Right renal pelvis (tissue), 4 donors: ENCODE data around the gene SLC13A1. TPM values are rescaled to one million over a fixed set of nuclear protein-coding genes. Genes with fewer than 3 reads are reported as not detected.
A peak's percentile ranks its signal among the peaks of the same experiment; 100 is the strongest.
"Not testable (repeated sequence)": the region's sequence is repeated elsewhere in the genome, so short reads cannot be mapped to it uniquely, and the experiment has no call there.

ENCODE experiments used
- DNase-seq, 4 donors: peaks; one replicate each; pipeline ENCODE4 v3.0.0-alpha.2; 2013; ENCODE audit warnings: low read depth in 4 of 4, low spot score in 3 of 4, missing footprints in 1 of 4
- polyA plus RNA-seq, 4 donors: library from polyadenylated mRNA; unstranded; fragments of 120-200 nt; gene quantifications; one replicate each; pipeline ENCODE4 v1.2.1, GENCODE V29; 2013; ENCODE audit not compliant: insufficient read length in 4 of 4

SLC13A1 gene
- polyA plus RNA-seq, 4 donors, result 17.3 to 29.7 (median 20.8) TPM

GRCh38 chr7:123133924-123134323 is 65.8 kb downstream of the SLC13A1 start:
- DNase-seq, result no peak

DNA sequence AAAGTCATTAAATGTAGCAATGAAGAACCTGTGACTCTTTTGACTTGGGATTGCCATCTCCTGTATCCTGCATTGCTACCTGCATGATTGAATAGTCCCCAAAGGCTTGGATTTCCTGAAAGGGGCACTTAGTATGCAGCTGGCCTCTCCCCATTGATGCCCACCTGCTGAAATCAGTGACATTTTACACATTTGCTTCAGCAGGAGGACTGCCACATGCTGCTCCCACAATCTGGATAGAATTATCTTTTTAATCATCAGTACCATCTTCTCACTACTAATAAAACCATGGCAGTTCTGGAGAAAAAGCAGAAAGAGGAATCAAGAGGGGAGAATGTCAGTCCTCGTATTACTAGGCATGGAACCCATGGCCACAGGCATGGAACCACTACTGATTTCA is 67.8 kb downstream of the SLC13A1 start:
- no peak for DNase-seq

- no peak for DNase-seq
Measured at GRCh38 chr7:123131556-123131955, 68.2 kb downstream of the SLC13A1 start.

DNA sequence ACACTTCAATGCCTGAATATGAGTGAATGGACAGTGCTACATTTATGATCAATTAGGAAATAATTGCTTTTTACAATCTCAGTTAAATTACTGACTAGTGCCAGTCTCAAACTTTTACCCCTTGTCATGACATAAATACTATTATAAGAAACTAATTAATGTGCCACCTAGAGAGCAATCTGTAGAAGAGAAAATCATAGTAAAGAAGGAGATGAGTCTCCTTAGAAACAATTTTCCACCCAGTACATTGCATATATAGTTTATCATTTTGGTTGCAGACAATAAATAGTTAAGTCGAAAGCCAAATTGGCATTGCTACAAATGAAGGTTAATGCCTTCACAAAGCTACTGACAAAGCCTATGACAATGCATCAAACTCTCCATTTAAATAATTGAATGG is 68.6 kb downstream of the SLC13A1 start:
- DNase-seq, result no peak

DNA sequence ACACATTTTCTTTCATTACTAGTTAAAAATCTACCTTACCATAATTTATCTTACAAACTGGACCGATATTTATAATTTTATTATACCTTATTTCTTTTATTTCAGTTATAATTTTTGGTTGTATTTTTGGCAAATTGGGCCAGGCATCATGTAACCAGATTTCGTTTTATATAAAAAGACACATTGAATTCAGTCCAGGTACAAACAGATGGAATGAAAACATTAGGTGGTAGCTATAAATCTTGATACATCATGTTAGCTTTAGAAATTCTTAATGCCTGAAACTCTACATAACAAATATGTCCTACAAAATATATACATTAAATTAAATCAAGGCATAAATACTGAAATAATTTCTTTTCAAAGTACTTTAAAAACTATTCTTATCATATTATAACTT is 73.1 kb downstream of the SLC13A1 start:
- no peak for DNase-seq

GRCh38 chr7:123126171-123126570 is 73.6 kb downstream of the SLC13A1 start:
- DNase-seq, result no peak

DNA sequence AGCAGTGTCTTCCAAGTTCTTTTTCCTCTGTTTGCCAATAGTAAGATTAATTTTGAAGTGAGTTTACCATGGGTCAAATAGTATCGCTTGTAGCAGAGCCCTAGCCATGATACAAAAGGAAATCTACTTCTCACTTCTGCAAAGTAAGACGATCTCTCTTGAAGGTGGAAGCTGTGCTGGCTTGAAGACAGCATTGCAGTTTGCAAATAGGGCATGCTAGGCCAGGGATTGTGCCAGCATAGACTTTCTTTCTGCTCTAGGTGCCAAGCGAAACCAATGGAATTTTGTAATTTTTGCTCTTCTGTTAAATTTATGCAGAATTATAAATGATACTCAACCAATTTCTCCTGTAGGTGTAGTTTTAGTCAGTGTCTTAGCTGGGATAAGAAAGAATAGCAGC is 74.5 kb downstream of the SLC13A1 start:
- DNase-seq, result no peak

DNA sequence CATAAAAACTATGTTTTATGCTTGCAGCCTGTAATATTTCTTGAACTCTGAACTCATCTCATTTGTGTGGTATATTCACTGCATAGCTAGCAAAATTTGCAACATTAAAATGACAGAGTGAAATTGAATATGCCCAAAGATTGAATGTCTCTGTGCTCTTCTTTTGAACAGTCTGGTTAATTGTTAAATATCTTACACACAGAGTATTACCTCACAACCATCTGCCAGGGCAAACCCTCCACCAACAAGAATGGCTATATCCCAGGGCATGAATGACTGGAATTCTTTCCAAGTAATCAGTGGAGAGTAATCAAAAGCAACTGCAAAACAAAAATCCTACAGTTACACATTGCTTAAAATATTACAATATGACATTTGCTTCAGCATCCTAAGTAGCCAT is 76.9 kb downstream of the SLC13A1 start:
- no peak for DNase-seq

- no peak for DNase-seq
Measured at GRCh38 chr7:123120286-123120685, 79.5 kb downstream of the SLC13A1 start.

DNA sequence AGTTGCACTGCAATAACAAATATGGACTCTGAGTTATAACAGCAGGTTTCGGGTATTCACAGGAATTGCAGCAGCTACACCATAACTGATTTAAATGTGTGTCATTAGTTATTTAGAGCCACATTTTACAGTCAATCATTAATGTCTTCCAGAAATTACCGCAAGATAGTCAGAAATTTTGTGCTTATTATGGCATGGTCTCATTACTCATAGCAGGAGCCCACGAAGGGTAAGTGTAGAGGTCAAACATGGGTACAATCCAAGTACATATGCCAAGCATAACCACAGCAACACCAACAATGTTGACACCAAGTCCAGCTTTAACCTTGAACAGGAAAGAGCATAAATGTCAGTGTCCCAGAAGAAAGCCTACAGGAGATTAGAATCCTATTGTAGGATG is 84.4 kb downstream of the SLC13A1 start:
- DNase-seq, result no peak

DNA sequence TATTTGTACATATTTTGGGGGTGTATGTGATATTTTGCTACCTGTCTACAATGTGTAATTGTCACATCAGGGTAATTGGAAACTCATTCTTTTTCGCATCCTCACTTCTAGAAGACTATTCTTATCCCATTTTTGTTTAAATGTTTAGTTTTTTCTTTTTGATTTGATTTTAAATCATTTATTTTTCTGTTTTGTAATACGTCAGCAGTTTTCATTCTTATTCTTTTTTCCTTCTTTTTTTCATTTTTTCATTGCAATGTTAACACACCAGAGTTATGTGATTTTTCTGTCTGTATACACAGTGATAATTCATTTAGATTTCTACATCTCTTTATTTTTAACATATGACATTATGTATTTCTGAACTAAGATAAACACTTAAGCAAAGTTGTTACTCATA is 85.5 kb downstream of the SLC13A1 start:
- DNase-seq, result no peak

DNA sequence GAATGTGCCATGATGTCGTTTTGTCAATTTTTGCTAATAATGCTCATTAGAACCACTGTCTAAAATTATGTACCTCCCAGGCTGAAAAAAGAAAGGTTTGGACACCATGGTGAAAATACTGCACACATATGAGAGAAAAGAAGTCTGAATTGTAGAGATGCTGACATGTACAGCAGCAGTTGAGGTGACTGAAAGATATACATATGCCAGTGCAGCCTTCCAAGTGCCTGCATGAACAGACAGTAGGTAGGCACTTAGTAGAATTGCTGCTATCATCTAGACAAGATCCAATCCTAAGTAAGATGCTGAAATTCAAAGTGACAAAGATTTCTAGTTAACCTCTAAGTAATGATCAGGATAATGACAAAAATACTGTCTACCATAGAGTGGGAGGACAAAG is 86.9 kb downstream of the SLC13A1 start:
- no peak for DNase-seq

DNA sequence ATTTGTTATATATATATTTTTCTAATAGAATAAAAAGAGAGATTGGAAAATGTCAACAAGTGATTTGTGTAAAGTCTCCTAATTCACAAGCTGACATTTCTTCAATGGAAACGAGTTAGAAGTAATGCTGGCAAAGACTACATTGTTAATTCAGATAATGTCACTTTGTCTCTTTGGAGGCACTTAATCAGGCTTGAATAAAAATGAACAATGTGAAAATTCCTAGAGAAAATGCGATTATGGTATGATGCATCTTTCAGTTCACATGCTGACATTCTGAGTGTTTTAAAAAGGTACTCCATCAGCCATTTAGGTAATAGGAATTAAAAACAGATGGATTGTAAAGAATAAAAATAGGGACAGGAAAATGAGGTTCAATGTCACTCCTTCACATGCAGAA is 100.1 kb downstream of the SLC13A1 start:
- DNase-seq, result no peak

DNA sequence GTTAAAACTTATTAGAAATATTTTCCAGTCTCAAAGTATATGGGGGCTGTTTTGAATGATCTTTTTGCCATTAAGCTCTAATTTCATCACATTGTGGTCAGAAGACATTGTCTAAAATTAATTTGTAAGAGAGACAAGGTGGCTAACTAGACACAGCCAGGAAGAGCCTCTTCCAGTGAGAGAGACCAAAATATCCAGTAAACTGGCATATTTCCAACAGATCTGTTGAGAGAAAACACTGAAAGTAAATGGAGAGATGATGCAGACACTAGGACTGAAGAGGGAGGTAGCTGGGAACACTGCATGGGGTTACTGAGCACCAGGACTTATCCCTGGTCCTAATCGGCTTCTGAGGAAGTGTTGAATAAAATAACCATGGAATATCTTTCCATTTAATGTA is 102.8 kb downstream of the SLC13A1 start:
- DNase-seq, result no peak

- no peak for DNase-seq
Measured at GRCh38 chr7:123096434-123096833, 103.3 kb downstream of the SLC13A1 start.

GRCh38 chr7:123090456-123090855 is 109.3 kb downstream of the SLC13A1 start:
- no peak for DNase-seq

DNA sequence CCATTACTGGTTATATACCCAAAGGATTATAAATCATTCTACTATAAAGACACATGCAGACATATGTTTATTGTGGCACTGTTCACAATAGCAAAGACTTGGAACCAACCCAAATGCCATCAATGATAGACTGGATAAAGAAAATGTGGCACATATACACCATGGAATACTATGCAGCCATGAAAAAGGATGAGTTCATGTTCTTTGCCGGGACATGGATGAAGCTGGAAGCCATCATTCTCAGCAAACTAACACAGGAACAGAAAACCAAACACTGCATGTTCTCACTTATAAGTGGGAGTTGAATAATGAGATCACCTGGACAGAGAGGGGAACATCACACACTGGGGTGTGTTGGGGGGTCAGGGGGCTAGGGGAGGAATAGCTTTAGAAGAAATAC is 112.9 kb downstream of the SLC13A1 start:
- DNase-seq, result not testable (repeated sequence)

DNA sequence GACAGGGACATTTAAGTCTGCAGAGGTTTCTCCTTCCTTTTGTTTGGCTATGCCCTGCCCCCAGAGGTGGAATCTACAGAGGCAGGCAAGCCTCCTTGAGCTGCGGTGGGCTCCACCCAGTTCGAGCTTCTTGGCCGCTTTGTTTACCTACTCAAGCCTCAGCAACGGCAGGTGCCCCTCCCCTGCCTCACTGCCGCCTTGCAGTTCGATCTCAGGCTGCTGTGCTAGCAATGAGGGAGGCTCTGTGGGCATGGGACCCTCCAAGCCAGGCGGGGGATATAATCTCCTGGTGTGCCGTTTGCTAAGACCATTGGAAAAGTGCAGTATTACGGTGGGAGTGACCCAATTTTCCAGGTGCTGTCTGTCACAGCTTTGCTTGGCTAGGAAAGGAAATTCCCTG is 114.9 kb downstream of the SLC13A1 start:
- DNase-seq, result not testable (repeated sequence)

DNA sequence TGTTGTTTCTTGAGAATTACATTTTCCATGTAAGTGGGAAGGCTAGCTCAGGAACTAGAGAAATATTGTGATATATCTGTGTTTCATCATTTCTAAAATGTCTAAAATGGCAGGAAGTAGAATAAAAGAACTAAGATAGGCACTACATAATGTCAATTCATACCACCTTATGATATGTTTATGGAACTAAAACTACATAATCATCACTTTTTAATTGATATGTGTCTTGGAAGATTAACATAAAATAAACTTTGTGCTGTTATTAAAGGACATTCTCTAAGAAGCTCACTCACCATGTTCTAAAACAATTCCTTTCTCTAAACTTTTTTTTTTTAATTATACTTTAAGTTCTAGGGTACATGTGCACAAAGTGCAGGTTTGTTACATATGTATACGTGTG is 120.7 kb downstream of the SLC13A1 start:
- no peak for DNase-seq

DNA sequence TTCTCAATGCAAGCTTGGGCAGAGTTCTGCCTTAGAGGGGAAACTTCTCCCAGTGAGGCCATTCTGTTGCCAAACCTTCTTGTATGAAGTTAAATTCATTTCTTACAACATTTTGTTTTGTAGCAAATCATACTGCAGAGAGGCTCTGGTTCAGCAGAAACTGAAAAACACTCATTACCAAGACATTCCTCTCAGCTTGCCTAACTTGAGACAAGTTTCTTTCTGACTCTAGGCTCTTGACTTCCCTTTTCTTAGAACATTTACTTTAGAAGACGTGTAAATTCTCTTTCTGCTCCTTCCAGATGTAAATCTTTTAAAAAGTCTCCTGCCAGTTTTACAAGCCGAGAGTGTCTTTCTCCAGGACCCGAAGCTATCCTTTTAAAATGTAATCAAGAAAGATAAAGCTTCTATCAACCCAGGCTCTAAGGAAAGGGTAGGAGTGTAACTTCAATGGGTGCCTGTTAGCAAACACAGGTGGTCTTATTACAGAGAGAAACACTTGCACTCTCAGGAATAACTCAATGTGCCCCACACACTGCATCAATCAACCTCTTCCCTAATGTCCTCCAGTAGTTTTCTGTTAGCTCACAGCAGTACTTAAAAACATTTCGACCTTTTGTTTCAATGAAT is 123.8 kb downstream of the SLC13A1 start:
- peak in 1 of 4 donors; percentile 22 for DNase-seq

- no peak for DNase-seq
Measured at GRCh38 chr7:123070702-123071286, 129.0 kb downstream of the SLC13A1 start.

GRCh38 chr7:123067814-123068213 is 132.0 kb downstream of the SLC13A1 start:
- no peak for DNase-seq
